Left renal pelvis (tissue), 4 donors: Measurements from ENCODE around the gene VRK3. TPM values are rescaled to one million over a fixed set of nuclear protein-coding genes. Genes with fewer than 3 reads are reported as not detected.

Experiments
- DNase-seq, 4 donors: peaks; one replicate each; pipeline ENCODE4 v3.0.0-alpha.2; 2013; ENCODE audit warnings: low read depth in 4 of 4, low spot score in 3 of 4
- polyA plus RNA-seq, 4 donors: library from polyadenylated mRNA; unstranded; fragments of 120-200 nt; gene quantifications; one replicate each; pipeline ENCODE4 v1.2.1, GENCODE V29; 2013; ENCODE audit not compliant: insufficient read length in 4 of 4

VRK3 gene
- polyA plus RNA-seq, 4 donors = 31.4 to 54.8 (median 48.6) TPM

DNA sequence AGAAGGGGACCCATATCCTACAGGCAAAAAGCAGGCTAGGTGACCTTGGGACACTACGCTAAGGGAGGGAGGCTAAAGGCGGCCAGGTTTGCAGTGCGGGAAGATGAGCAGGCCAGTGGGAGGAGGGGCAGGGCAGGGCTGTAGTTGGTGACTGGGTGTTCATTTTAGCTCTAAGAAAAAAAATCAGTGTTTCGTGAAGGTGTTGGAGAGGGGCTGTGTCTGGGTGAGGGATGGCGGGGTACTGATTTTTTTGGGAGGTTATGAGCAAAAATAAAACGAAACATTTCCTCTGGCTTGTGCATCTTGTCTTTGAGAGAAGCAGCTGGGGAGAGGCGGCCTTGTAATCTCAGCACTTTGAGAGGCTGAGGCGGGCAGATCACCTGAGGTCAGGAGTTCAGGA is 91.5 kb downstream of the VRK3 start:
- no peak for DNase-seq

DNA sequence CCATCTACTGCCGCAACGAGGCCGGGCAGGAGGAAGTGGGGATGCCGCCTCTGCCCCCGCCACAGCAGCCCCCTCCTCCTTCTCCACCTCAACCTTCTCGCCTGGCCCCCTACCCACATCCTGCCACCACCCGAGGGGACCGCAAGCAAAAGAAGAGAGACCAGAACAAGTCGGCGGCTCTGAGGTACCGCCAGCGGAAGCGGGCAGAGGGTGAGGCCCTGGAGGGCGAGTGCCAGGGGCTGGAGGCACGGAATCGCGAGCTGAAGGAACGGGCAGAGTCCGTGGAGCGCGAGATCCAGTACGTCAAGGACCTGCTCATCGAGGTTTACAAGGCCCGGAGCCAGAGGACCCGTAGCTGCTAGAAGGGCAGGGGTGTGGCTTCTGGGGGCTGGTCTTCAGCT is 92.4 kb downstream of the VRK3 start:
- DNase-seq = no peak

DNA sequence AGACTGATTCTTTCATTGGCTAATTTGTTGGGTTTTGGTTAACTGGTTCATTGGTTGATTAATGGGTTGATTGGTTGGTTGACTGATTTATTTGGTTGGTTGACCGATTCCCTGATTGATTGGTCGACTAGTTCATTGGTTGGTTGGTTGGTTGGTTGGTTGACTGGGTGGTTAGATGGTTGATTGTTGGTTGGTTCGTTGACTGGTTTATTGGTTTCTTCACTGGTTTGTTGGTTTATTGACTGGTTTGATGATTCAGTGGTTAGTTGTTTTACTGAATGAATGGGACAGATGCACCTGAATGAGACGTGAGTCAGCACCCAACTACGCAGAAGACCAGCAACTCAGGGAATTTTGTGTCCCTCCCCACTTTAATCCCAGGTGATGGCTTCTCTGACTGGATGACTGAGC is 93.1 kb downstream of the VRK3 start:
- no peak for DNase-seq

DNA sequence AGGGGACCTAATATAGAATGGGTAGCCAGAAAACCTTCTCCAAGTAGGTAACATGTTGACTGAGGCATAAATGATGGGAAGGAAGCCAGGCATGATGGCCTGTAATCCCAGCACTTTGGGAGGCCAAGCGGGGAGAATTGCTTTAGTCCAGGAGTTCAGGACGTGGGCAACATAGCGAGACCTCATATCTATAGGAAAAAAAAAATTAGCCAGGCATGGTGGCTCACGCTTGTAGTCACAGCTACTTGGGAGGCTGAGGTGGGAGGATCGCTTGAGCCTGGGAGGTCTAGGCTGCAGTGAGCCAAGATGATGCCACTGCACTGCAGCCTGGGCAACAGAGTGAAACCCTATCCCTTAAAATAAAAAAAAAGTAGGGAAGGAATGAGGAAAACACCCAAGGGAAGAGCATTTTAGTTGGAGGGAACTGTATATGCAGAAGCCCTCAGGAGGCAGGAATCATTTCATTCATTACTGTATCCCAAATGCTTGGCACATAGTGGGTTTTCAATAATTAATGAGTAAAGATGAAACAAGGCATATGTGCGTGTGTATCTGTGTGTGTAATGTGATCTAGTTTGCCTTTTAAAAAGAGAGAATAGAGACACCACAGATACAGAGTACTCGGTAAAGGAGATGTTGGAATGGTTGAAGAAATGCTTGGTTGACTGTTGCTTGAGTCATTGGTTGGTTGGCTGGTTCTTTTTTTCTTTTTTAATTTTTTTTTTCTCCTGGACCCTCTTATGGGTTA is 93.7 kb downstream of the VRK3 start:
- no peak for DNase-seq

DNA sequence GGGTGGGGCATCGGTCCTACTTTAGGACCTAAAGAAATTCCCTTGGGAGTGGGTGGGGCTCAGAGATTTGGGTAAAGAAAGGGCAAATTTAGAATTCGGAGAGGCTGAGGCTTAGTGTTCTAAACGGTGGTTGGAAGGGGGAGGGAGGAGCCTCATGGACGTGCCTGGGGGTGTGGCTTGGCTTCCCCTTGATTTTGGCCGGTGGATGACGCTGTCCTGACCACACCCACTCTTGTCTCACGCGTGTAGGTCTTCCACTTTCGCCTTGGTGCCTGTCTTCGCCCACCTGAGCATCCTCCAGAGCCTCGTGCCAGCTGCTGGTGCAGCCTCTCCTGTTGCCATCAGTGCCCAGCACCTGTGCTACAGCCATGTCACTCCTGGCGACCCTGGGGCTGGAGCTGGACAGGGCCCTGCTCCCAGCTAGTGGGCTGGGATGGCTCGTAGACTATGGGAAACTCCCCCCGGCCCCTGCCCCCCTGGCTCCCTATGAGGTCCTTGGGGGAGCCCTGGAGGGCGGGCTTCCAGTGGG is 94.6 kb downstream of the VRK3 start:
- no peak for DNase-seq

DNA sequence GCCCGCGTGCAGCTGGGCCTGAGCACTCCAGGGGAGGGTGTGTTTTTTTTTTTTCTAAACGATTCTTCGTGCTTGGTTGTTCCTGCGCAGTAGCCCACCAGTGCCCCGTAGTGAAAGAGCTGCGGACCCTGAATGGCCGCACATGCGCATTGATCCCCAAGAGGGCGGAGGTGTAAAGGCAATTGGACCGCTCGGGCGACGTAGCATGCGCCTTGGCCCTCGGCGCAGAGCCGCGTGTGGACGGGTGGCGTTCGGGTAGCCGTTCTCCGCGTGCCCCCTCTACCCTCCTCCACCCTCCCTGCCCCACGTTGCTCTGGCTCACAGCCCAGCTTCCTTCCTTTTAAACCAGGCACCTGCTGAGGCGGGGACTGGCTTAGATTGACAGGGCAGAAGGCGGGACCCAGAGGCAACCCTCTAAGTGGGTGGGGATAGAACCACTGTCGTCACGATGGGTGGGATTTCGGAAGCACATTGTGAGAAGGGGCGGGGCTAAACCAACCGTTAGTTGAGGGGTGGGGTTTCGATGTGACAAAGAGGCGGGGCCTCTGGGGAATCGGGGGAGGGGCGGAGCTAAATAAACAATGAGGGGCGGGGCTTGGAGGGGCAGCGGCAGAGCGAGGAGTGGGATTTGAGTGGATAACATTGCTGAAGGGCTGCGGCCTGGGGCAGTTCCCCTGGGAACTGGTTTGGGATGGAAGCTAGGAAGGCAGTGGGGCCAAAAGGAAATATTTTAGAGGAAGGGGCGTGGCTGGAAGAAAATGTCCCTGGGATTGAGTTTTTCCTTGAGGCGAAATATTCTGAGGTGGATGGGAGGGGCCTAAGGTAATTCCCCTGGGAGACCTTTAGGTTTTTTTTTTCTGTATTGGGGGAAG is 95.3 kb downstream of the VRK3 start:
- DNase-seq = peak; percentile 85 to 92 (median 87)

DNA sequence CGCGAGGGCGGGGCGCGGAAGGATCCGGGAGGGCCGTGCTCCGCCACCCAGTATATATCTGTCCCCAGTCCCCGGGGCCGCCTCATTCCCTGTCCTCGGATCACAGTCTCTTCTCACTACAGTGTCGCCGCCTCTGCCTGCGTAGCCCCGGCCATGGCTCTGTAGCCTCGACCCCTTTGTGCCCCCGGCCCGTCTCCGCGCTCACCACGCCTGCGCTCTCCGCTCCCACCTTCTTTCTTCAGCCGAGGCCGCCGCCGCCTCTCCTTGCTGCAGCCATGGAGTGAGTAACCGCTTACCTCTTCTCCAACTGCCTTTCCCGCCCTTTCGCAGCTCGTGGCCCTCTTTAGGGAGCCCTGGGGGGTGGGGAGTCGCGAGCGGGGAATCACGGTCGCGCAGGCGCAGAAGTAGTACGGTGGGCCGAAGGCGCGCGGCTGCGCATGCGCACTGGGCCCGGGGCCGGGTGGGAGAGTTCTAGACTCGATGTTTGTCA is 96.0 kb downstream of the VRK3 start, which contains the start of the genes ATF5 and NUP62:
TSS of gene ATF5 (plus strand) at position 85 of the 490 bp plus-strand sequence. CDS start 1,646 bp downstream, outside the sequence.
TSS of gene NUP62 (minus strand) at position 384 of the 490 bp plus-strand sequence. CDS start 19,697 bp downstream, outside the sequence.
- DNase-seq = peak in 2 of 4 donors; percentile 83 to 85

DNA sequence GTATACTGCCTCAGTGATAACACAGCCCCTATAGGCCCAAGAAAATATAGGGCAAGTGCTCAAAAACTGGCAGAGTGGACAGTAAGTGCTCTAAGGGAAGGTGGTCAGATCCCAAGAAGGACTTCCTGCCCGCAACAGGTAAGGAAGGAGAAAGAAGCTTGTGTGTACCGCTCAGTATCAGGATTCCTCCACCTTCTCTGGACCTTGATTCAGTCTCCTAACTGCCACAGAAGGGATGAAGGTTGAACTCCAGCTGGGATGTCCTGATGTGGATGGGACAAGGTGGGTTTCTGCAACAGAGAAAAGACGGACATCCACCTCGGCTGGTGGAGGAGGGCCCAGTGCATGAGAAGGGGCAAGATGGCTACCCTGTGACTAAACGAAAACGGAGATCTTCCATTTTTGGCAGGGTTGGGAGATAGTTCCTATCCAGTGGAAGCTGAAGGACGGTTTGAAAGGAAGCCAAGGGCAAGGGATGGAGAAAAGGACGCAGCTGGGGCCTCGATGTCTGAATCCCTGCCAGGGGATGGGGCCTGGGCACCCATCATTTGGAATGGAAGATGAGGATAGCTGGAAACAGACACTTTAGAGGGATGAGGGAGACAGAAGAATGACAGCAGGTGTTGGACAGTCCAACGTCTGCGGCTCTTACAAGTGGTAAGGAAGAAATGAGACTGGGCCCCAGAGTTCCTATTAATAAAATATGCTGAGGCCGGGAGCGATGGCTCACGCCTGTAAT is 97.5 kb downstream of the VRK3 start:
- no peak for DNase-seq

DNA sequence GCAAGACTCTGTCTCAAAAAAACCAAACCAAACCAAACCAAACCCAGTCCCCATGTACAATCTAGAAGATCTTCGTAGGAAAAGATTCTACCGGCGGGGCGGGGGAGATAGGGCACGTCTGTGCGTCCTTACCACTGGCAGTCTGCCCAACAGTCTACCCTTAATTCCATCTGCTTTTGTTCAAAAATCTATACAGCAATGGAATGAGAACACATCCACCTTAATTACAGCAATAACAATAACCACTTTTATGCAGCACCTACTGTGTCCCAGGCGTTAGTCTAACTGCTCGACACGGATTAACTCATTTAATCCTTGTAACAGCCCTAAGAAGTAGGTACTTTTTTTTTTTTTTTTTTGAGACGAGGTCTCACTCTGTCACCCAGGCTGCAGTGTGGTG is 98.7 kb downstream of the VRK3 start:
- no peak for DNase-seq

Other genes with a start within 250 kb of the VRK3 start
- gene FUZ, start 212.1 kb downstream of the VRK3 start, polyA plus RNA-seq = 10 to 100 TPM; 20.9 to 43.3 (median 35.5) TPM
- gene MED25, start 207.1 kb downstream of the VRK3 start, polyA plus RNA-seq = 10 to 100 TPM; 43.9 to 76.8 (median 64.9) TPM
- gene PTOV1, start 174.2 kb downstream of the VRK3 start, polyA plus RNA-seq = 100 to 1,000 TPM; 218 to 399 (median 268) TPM
- gene PNKP, start 157.8 kb downstream of the VRK3 start, polyA plus RNA-seq = 10 to 100 TPM; 35.5 to 97.3 (median 48.8) TPM
- gene AKT1S1, start 148.0 kb downstream of the VRK3 start, polyA plus RNA-seq = 10 to 100 TPM; 27.3 to 46.8 (median 32.0) TPM
- gene TBC1D17, start 147.7 kb downstream of the VRK3 start, polyA plus RNA-seq = 10 to 100 TPM; 35.2 to 64.9 (median 43.0) TPM
- gene IL4I1, start 128.5 kb downstream of the VRK3 start, polyA plus RNA-seq = 1 to 10 TPM; 1.4 to 3.4 (median 2.0) TPM
- gene ATF5, start 96.2 kb downstream of the VRK3 start, polyA plus RNA-seq = 10 to 100 TPM; 17.8 to 26.2 (median 20.8) TPM
- 10 to 100 TPM; 59.6 to 72.0 (median 61.1) TPM for gene NUP62, start 95.9 kb downstream of the VRK3 start, polyA plus RNA-seq
- gene SIGLEC11, start 64.2 kb downstream of the VRK3 start, polyA plus RNA-seq = 10 to 100 TPM in 1 of 4 donors, 1 to 10 TPM in 3; 4.4 to 25.0 (median 5.5) TPM
- 10 to 100 TPM; 10.7 to 16.4 (median 15.1) TPM for gene ZNF473, start 633 bp upstream of the VRK3 start, polyA plus RNA-seq
- under 1 TPM in 2 of 4 donors, not detected in 2; 0.27 to 0.34 TPM for gene IZUMO2, start 137.9 kb upstream of the VRK3 start, polyA plus RNA-seq
- 10 to 100 TPM in 3 of 4 donors, under 1 TPM in 1; 0.71 to 27.1 (median 22.2) TPM for gene MYH14, start 178.2 kb upstream of the VRK3 start, polyA plus RNA-seq